Measurements from ENCODE around the gene CLEC6A. TPM values are rescaled to one million over a fixed set of nuclear protein-coding genes. Genes with fewer than 3 reads are reported as not detected.

Gene CLEC6A
- total RNA-seq, 1 donor from 2014 or later, result under 0.01 TPM

DNA sequence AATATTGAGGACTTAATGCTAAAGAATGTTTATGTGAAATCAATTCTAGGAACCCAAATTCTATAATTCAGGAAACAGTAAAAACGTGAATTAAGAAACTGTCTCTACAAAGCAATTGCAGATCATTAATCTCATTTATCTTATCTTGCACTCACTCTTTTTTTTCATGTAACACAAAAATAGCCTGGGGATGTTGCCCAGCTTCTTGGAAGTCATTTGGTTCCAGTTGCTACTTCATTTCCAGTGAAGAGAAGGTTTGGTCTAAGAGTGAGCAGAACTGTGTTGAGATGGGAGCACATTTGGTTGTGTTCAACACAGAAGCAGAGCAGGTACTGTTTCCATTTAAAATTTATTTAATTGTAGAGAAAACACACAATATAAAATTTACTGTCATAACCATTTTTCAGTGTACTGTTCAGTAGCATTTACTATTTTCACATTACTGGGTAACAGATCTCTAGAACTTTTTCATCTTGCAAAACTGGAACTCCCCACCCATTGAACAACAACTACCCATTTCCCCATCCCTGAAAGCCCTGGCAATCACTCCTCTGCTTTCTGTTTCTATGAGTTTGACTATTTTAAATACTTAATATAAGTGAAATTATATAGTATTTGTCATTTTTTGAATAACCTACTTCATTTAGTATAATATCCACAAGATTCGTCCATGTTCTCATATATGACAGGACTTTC is 9.7 kb downstream of the CLEC6A start:
- FAIRE-seq (no peak), DNase-seq (ENCODE audit: low read depth) (no peak)
- no peaks in the 10 kb centered on the region for H3K36me3 ChIP-seq (ENCODE audit: control insufficient read depth, insufficient read depth, low read length)
- TF ChIP-seq, protein P1, sequence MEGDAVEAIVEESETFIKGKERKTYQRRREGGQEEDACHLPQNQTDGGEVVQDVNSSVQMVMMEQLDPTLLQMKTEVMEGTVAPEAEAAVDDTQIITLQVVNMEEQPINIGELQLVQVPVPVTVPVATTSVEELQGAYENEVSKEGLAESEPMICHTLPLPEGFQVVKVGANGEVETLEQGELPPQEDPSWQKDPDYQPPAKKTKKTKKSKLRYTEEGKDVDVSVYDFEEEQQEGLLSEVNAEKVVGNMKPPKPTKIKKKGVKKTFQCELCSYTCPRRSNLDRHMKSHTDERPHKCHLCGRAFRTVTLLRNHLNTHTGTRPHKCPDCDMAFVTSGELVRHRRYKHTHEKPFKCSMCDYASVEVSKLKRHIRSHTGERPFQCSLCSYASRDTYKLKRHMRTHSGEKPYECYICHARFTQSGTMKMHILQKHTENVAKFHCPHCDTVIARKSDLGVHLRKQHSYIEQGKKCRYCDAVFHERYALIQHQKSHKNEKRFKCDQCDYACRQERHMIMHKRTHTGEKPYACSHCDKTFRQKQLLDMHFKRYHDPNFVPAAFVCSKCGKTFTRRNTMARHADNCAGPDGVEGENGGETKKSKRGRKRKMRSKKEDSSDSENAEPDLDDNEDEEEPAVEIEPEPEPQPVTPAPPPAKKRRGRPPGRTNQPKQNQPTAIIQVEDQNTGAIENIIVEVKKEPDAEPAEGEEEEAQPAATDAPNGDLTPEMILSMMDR (IDR thresholded peaks at IDR 0.05; ENCODE audit: insufficient read depth, low read length, severe bottlenecking), result no peak
- H3K27me3 ChIP-seq (ENCODE audit: control insufficient read depth, insufficient read depth, low read length), result no peaks in the 10 kb centered on the region
- H3K4me3 ChIP-seq (ENCODE audit: low read depth, low read length), result no peak overlapping the region

DNA sequence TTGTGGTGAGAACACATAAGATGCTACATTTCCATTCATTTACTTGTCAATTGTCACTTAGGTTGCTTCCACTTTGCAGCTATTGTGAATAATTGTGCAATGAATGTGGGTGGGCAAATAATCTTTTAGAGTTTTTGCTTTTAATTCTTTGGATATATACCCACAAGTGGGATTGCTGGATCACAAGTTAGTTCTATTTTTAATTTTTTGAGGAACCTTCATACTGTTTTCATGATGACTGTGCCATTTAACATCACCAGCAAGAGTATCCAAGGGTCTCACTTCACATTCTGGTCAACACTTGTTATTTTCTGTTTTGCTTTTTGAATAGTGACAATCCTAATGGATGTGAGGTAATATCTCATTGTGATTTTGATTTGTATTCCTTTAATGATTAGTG is 10.5 kb downstream of the CLEC6A start:
- Histone ChIP-seq H3K36me3 (ENCODE audit: control insufficient read depth, insufficient read depth, low read length) (no peaks in the 10 kb centered on the region), H3K4me3 (ENCODE audit: low read depth, low read length) (no peak overlapping the region), H3K27me3 (ENCODE audit: control insufficient read depth, insufficient read depth, low read length) (no peaks in the 10 kb centered on the region)
- FAIRE-seq (no peak), DNase-seq (ENCODE audit: low read depth) (no peak)
- TF ChIP-seq, protein P1 (IDR thresholded peaks at IDR 0.05; ENCODE audit: insufficient read depth, low read length, severe bottlenecking), result no peak

DNA sequence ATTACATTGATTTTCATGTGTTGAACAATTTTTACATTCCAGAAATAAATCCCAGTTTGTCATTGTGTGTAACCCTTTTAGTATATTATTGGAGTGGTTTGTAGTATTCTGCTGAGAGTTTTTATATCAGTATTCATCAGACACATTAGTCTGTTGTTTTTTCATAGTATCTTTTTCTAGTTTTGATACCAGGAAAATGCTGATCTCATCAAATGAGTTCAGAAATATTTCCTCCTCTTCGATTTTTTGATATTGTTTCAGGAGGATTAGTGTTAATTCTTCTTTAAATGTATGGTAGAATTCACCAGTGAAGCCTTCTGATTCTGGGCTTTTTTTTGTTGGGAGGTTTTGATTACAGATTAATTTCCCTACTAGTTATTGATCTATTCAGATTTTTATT is 15.3 kb downstream of the CLEC6A start:
- DNase-seq (ENCODE audit: low read depth) (no peak), FAIRE-seq (no peak)
- no peak overlapping the region for H3K4me3 ChIP-seq (ENCODE audit: low read depth, low read length)
- H3K36me3 ChIP-seq (ENCODE audit: control insufficient read depth, insufficient read depth, low read length), result no peaks in the 10 kb centered on the region
- TF ChIP-seq, protein P1 (IDR thresholded peaks at IDR 0.05; ENCODE audit: insufficient read depth, low read length, severe bottlenecking), result no peak
- no peaks in the 10 kb centered on the region for H3K27me3 ChIP-seq (ENCODE audit: control insufficient read depth, insufficient read depth, low read length)

DNA sequence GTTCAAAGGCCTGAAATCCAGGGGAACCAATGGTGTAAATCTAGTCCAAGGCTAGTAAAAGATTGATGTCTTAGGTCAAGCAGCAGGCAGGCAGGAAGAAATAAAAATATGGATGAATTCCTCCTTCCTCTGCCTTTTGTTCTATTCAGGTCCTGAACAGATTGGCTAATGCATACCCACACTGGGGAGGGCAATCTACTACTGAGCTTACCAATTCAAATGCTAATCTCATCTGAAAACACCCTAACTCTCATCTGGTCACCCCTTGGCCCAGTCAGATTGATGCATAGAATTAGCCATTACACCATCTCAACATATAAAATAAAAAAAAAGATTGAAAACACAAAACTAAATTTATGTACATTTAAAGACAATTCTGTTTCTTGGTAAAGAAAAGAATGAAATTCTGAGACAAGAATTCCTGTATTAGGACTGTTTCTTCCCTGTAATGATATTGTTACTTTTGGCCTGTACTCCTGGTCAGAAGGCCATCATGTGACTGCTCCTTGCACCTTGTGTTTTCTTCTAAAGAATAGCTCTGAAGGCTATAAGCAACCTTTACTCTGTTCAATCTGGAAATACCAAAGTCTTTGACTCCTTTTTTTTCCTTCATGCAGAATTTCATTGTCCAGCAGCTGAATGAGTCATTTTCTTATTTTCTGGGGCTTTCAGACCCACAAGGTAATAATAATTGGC is 19.9 kb downstream of the CLEC6A start:
- TF ChIP-seq, protein P1 (IDR thresholded peaks at IDR 0.05; ENCODE audit: insufficient read depth, low read length, severe bottlenecking), result no peak
- H3K36me3 ChIP-seq (ENCODE audit: control insufficient read depth, insufficient read depth, low read length), result no peaks in the 10 kb centered on the region
- FAIRE-seq (no peak), DNase-seq (ENCODE audit: low read depth) (no peak)
- H3K27me3 ChIP-seq (ENCODE audit: control insufficient read depth, insufficient read depth, low read length), result no peaks in the 10 kb centered on the region
- H3K4me3 ChIP-seq (ENCODE audit: low read depth, low read length), result no peak overlapping the region

DNA sequence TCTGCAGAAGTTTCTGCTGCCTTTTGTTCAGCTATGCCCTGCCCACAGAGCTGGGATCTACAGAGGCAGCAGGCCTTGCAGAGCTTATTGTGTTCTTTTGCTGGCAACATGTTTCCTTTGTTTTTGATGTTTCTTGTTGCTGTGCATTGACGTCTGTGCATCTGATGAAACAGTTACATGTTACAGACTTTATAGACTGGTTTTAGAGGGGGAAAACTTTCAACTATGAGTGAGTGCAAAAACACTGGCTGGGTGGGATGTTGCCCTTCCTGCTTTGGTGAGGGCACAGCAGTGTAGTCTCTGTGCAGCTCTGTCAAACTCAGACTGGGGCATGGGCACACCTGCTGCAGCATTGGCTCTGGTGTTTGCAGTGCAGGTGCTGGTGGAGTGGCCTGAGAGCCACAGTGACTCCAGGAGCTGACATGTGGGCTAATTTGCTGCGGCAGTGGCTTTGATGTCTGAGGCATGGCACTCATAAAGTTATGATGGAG is 26.9 kb downstream of the CLEC6A start:
- H3K27me3 ChIP-seq (ENCODE audit: control insufficient read depth, insufficient read depth, low read length), result no peaks in the 10 kb centered on the region
- H3K36me3 ChIP-seq (ENCODE audit: control insufficient read depth, insufficient read depth, low read length), result no peaks in the 10 kb centered on the region
- H3K4me3 ChIP-seq (ENCODE audit: low read depth, low read length), result no peak overlapping the region
- FAIRE-seq (no peak), DNase-seq (ENCODE audit: low read depth) (no peak)
- TF ChIP-seq, protein P1 (IDR thresholded peaks at IDR 0.05; ENCODE audit: insufficient read depth, low read length, severe bottlenecking), result no peak

Measured in bronchial epithelial cell (primary cell).